GM19240 (cell line): ENCODE measurements around the gene GAS2.

Source experiments
- DNase-seq: peaks from one replicate; pipeline ENCODE4 v3.0.0; 2011; ENCODE audit warnings: low spot score; ENCODE audit not compliant: insufficient read length

GAS2 gene

GRCh38 chr11:22725079-22725478 lies 58.7 kb downstream of the GAS2 start:
- DNase-seq, result no peak

GRCh38 chr11:22728600-22729389 lies 62.4 kb downstream of the GAS2 start:
- no peak for DNase-seq

GRCh38 chr11:22730319-22730718 lies 63.9 kb downstream of the GAS2 start:
- DNase-seq, result no peak

GRCh38 chr11:22732588-22732987 lies 66.2 kb downstream of the GAS2 start:
- no peak for DNase-seq

GRCh38 chr11:22733475-22734248 lies 67.3 kb downstream of the GAS2 start:
- DNase-seq, result no peak

- no peak for DNase-seq
Observed at GRCh38 chr11:22734628-22735345, 68.4 kb downstream of the GAS2 start.

GRCh38 chr11:22742157-22742613 lies 75.8 kb downstream of the GAS2 start:
- no peak for DNase-seq

GRCh38 chr11:22749536-22749935 lies 83.1 kb downstream of the GAS2 start:
- DNase-seq, result no peak

GRCh38 chr11:22752908-22753310 lies 86.5 kb downstream of the GAS2 start:
- DNase-seq, result no peak

- DNase-seq, result no peak
Observed at GRCh38 chr11:22753416-22753815, 87.0 kb downstream of the GAS2 start.

GRCh38 chr11:22761066-22761465 lies 94.7 kb downstream of the GAS2 start:
- DNase-seq, result no peak

GRCh38 chr11:22763166-22763565 lies 96.8 kb downstream of the GAS2 start:
- no peak for DNase-seq

- DNase-seq, result no peak
Observed at GRCh38 chr11:22764735-22765134, 98.3 kb downstream of the GAS2 start.

- DNase-seq, result no peak
Observed at GRCh38 chr11:22768281-22768680, 101.9 kb downstream of the GAS2 start.

GRCh38 chr11:22769081-22769480 lies 102.7 kb downstream of the GAS2 start:
- DNase-seq, result no peak

- DNase-seq, result no peak
Observed at GRCh38 chr11:22774716-22775115, 108.3 kb downstream of the GAS2 start.

- DNase-seq, result no peak
Observed at GRCh38 chr11:22775248-22775647, 108.8 kb downstream of the GAS2 start.

GRCh38 chr11:22778642-22779041 lies 112.2 kb downstream of the GAS2 start:
- no peak for DNase-seq

GRCh38 chr11:22779850-22780249 lies 113.4 kb downstream of the GAS2 start:
- no peak for DNase-seq

GRCh38 chr11:22780952-22781593 lies 114.7 kb downstream of the GAS2 start:
- DNase-seq, result no peak

- DNase-seq, result no peak
Observed at GRCh38 chr11:22785251-22785650, 118.8 kb downstream of the GAS2 start.
